Endothelial cell (in vitro differentiated cells): ENCODE data around the gene BRMS1. TPM values are rescaled to one million over a fixed set of nuclear protein-coding genes. Genes with fewer than 3 reads are reported as not detected.
"Not testable (repeated sequence)": the region's sequence is repeated elsewhere in the genome, so short reads cannot be mapped to it uniquely, and the experiment has no call there.

Source experiments
- DNase-seq: peaks from one replicate; pipeline ENCODE4 v3.0.0; 2021; ENCODE audit warnings: low spot score
- H3K27ac Mint-ChIP-seq: one replicate; pipeline ENCODE4 v1.8.0; 2021; ENCODE audit warnings: mixed read lengths, inconsistent platforms; ENCODE audit not compliant: unreplicated experiment
- H3K27me3 Mint-ChIP-seq: one replicate; pipeline ENCODE4 v1.8.0; 2021; ENCODE audit warnings: mild to moderate bottlenecking, moderate library complexity, mixed read lengths, inconsistent platforms; ENCODE audit not compliant: unreplicated experiment
- H3K36me3 Mint-ChIP-seq: one replicate; pipeline ENCODE4 v1.8.0; 2021; ENCODE audit warnings: mild to moderate bottlenecking, low read depth, mixed read lengths, inconsistent platforms; ENCODE audit not compliant: unreplicated experiment
- H3K4me1 Mint-ChIP-seq: one replicate; pipeline ENCODE4 v1.8.0; 2021; ENCODE audit warnings: mild to moderate bottlenecking, mixed read lengths, inconsistent platforms; ENCODE audit not compliant: unreplicated experiment
- H3K4me3 Mint-ChIP-seq: one replicate; pipeline ENCODE4 v1.8.0; 2021; ENCODE audit warnings: mild to moderate bottlenecking, mixed read lengths, inconsistent platforms; ENCODE audit not compliant: unreplicated experiment
- H3K9me3 Mint-ChIP-seq: one replicate; pipeline ENCODE4 v1.8.0; 2021; ENCODE audit warnings: mixed read lengths, inconsistent platforms; ENCODE audit not compliant: unreplicated experiment
- CTCF ChIP-seq: fragments of 200-600 bp; sonication (generic); IDR thresholded peaks from one replicate; pipeline ENCODE4 v1.5.0; 2021; ENCODE audit warnings: antibody characterized with exemption; ENCODE audit not compliant: unreplicated experiment
- total RNA-seq: library from RNA; stranded (reverse); fragmentation: NEBNext Ultra II Directional; extraction: Animal tissue kit (Norgen Biotek cat#: 25700); gene quantifications from one replicate; pipeline ENCODE4 v1.2.1, GENCODE V29; 2021; ENCODE audit not compliant: unreplicated experiment

BRMS1 gene
- total RNA-seq, 1 donor from 2014 or later = 38.4 TPM

DNA sequence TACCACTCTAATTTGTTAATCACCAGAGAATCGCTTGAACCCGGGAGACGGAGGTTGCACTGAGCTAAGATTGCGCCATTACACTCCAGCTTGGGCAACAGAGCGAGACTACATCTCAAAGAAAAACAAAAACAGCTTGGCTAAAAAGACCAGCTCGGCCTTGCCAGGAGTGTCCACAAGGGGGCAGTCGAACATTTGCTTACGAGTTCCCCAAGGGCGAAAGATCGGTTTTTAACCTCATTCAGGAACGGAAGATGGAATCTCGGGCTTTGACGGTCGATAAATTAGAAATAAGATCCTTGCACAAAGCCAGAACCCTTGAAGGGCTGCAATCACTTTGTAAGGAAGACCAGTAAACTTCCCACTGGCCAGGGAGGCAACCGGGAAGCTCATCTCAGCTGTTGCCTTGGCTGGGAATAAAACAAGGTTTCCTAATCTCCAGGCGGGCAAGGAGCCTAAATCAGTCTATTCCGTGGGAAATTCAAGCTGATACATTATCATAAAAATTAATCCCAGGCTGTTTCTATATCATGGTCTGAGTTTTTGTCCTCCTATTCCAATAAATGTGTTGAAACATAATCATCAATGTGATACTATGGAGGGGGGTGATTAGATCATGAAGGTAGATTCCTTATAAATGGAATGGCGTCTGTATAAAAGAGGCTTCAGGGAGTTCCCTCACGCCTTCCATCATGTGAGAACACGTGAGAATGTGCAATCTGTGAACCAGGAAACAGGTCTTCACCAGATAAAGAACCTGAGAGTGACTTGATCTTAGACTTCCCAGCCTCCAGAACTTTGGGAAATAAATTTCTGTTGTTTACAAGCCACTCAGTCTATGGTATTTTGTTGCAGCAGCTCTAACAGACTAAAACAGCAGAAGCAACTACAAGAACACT lies 41.5 kb upstream of the BRMS1 start:
- Mint-ChIP-seq H3K9me3 (no peaks in the 10 kb centered on the region), H3K36me3 (no peaks in the 10 kb centered on the region), H3K27ac (no peak overlapping the region), H3K27me3 (peaks cover 3% of the 10 kb centered on the region), H3K4me1 (peaks cover 7% of the 10 kb centered on the region), H3K4me3 (no peak overlapping the region)
- TF ChIP-seq CTCF = peak; percentile 96
- DNase-seq = peak; percentile 88

DNA sequence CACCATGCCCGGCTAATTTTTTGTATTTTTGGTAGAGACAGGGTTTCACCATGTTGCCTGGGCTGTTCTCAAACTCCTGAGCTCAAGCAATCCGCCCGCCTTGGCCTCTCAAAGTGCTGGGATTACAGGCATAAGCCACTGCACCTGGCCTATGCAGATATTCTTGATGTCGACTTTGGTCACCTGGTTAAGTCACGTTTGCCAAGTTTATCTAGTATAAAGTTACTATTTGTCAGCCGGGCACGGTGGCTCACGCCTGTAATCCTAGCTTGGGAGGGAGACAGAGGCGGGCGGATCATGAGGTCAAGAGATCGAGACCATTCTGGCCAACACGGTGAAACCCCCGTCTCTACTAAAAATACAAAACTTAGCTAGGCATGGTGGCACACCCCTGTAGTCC lies 39.4 kb upstream of the BRMS1 start:
- not testable (repeated sequence) for H3K27ac Mint-ChIP-seq, H3K4me3 Mint-ChIP-seq, H3K9me3 Mint-ChIP-seq, DNase-seq, H3K4me1 Mint-ChIP-seq, H3K36me3 Mint-ChIP-seq, H3K27me3 Mint-ChIP-seq

DNA sequence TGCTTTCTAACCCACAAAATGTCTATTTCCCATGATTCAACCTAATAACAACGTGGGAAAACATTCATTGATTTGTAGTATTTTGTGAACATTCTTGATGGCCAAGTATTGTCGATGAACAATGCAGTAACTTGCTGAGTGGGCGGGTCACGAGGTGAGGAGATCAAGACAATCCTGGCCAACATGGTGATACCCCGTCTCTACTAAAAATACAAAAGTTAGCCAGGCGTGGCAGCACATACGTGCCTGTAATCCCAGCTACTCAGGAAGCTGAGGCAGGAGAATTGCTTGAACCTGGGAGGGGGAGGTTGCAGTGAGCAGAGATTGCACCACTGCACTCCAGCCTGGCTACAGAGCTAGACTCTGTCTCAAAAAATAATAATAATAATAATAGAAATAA lies 35.4 kb upstream of the BRMS1 start:
- not testable (repeated sequence) for H3K27me3 Mint-ChIP-seq, H3K36me3 Mint-ChIP-seq, H3K27ac Mint-ChIP-seq, H3K4me3 Mint-ChIP-seq, H3K4me1 Mint-ChIP-seq, H3K9me3 Mint-ChIP-seq, DNase-seq

DNA sequence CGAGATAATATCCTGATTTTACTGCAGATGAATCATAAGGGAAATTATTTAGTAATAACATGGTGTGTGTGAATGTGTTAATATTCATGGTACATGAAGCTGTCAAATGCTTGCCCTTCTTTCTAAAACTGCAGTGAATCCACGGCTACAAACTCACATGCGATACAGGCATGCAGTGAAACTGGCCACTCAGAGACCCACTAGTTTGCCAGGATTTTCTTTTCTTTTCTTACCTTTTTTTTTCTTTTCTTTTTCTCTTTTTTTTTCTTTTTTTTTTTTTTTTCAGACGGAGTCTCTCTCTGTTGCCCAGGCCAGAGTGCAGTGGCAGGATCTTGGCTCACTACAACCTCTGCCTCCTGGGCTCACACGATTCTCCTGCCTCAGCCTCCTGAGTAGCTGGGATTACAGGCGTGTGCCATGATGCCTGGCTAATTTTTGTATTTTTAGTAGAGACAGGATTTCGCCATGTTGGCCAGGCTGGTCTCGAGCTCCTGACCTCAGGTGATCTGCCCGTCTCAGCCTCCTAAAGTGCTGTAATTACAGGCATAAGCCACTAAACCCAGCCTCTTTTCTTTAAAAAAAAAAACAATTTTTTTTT lies 28.9 kb upstream of the BRMS1 start:
- not testable (repeated sequence) for H3K4me1 Mint-ChIP-seq, H3K9me3 Mint-ChIP-seq, H3K27me3 Mint-ChIP-seq, H3K27ac Mint-ChIP-seq, H3K36me3 Mint-ChIP-seq, DNase-seq, H3K4me3 Mint-ChIP-seq

DNA sequence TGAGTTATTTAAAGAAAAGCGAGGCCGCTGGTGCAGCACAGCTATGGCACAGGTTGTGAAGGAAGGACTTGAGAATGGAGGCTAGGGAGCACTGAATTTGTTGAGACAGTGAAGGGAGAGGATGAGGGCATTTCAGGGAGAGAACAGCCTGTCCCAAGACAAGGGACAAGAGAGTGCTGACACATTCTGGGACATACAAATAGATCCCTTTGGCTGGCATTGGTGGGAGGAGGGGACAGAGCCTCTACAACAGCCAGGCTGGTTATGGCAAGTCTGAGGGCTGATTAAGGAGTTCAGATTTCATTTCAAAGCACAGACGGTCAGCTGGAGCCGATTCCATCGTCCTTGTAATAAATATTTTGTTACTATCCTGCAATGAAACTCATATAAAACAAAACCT lies 28.4 kb upstream of the BRMS1 start:
- H3K36me3 Mint-ChIP-seq = peaks cover 5% of the 10 kb centered on the region
- no peak for DNase-seq
- no peaks in the 10 kb centered on the region for H3K9me3 Mint-ChIP-seq
- H3K4me3 Mint-ChIP-seq = no peak overlapping the region
- no peak overlapping the region for H3K27ac Mint-ChIP-seq
- H3K4me1 Mint-ChIP-seq = peaks cover 8% of the 10 kb centered on the region
- TF ChIP-seq CTCF = no peak
- H3K27me3 Mint-ChIP-seq = peaks cover 9% of the 10 kb centered on the region

DNA sequence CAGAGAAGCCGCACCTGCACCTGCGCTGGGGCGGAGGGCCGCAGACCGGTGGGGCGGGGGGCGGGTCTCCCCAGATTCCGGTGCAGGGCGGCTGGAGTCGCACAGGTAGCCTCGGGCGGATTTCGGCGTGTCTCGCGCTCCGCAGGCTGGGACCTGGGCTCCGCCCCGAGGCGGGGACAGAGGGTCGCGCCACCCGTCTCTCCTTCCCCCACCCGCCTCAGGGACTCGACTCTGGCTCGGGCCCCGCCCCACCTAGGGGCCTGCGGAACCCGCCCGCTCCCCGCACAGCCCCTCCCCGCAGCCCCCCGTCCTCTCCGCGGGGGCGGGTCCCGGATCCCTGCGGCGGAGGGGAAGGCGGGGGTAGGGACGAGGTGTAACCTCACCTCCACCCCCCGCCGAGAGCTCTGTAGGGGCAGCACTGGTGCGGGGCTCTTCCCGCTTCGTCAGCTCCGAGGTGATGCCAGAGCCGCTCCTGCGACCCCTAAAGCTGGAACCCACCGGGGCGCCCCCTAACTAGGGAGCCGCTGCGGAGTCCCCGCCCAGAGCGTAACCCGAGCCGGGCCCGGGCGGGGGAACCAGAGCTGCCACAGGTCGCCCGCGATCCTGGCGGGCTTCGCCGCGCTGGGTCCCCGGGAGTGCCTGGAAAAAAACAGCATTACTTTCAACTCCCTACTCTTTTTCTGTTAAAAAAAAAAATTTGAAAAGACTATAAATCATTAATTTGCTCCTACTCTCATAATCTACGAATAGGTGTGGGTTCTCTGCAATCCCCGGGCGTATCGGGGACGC lies 26.9 kb upstream of the BRMS1 start, which contains the start of gene SLC29A2:
SLC29A2 (minus strand) TSS at position 134 of the 789 bp plus-strand sequence. CDS start 169 bp downstream, outside the sequence.
- peak; percentile 64 for DNase-seq
- H3K27me3 Mint-ChIP-seq = peaks cover 15% of the 10 kb centered on the region
- H3K27ac Mint-ChIP-seq = no peak within 1 kb of the TSS
- H3K9me3 Mint-ChIP-seq = no peaks in the 10 kb centered on the region
- H3K4me1 Mint-ChIP-seq = peaks cover 8% of the 10 kb centered on the region
- H3K4me3 Mint-ChIP-seq = peak within 1 kb of the TSS; percentile 92
- TF ChIP-seq CTCF = no peak
- H3K36me3 Mint-ChIP-seq = peaks cover 10% of the 10 kb centered on the region
